Breast epithelium (tissue), 4 donors: Measurements from ENCODE around the gene AGER. TPM values are rescaled to one million over a fixed set of nuclear protein-coding genes. Genes with fewer than 3 reads are reported as not detected.

Experiments used
- DNase-seq, 2 donors: peaks; one replicate each; pipeline ENCODE4 v3.0.0-alpha.2; 2019; ENCODE audit warnings: low spot score in 2 of 2
- H3K27ac ChIP-seq, 2 donors: fragments of 200-600 bp; sonication (generic) in 1 of 2; one replicate each; pipeline ENCODE4 v1.5.1; 2016 to 2019; ENCODE audit warnings: mild to moderate bottlenecking in 1 of 2
- H3K27me3 ChIP-seq, 2 donors: fragments of 200-600 bp; sonication (generic) in 1 of 2; one replicate each; pipeline versions ENCODE4 v1.5.1 to v1.6.0; 2017 to 2019; ENCODE audit warnings: control low read depth in 1 of 2, mild to moderate bottlenecking in 1 of 2
- H3K36me3 ChIP-seq: fragments of 200-600 bp; one replicate; pipeline ENCODE4 v1.5.1; 2019
- H3K4me1 ChIP-seq, 2 donors: fragments of 200-600 bp; sonication (generic); one replicate each; pipeline ENCODE4 v1.5.1; 2016 to 2019; ENCODE audit warnings: control low read depth in 1 of 2
- H3K4me3 ChIP-seq, 3 donors: fragments of 200-600 bp; sonication (generic); 1 replicate in 2 of 3; 2 replicates in 1 of 3; pipeline ENCODE4 v1.5.1; 2016 to 2019; ENCODE audit warnings: mild to moderate bottlenecking in 3 of 3, moderate library complexity in 2 of 3
- H3K9me3 ChIP-seq, 2 donors: fragments of 200-600 bp; sonication (generic) in 1 of 2; one replicate each; pipeline ENCODE4 v1.5.1; 2016 to 2019; ENCODE audit warnings: control low read depth in 1 of 2
- POLR2A ChIP-seq: fragments of 450-650 bp; IDR thresholded peaks from one replicate; pipeline ENCODE4 v1.6.1; 2016; ENCODE audit warnings: antibody characterized with exemption, mild to moderate bottlenecking, moderate library complexity
- POLR2AphosphoS5 ChIP-seq, 3 donors: sonication (generic); formaldehyde crosslinking; IDR thresholded peaks; one replicate each; pipeline ENCODE4 v1.6.1; 2017; ENCODE audit warnings: antibody characterized with exemption in 3 of 3
- intact Hi-C: fragments of 100-400 bp; cut with DNase I; formaldehyde crosslinking; loops from one replicate; pipeline ENCODE4 v1.15.1; 2023; ENCODE audit warnings: low total_unique reads
- total RNA-seq, 3 donors: library from RNA; depleted of rRNA; stranded (reverse); fragments of >200 nt; gene quantifications; one replicate each; pipeline ENCODE4 v1.1.0, GENCODE V29; 2016
- TF ChIP-seq, protein P1 (sequence below), 3 donors: fragments of 450-650 bp; IDR thresholded peaks; one replicate each; pipeline ENCODE4 v1.5.1; 2016 to 2017; ENCODE audit warnings: antibody characterized with exemption in 3 of 3, mild to moderate bottlenecking in 3 of 3, moderate library complexity in 3 of 3

Gene AGER
- total RNA-seq: 1 to 10 TPM; 1.3 to 2.6 (median 1.8) TPM

DNA sequence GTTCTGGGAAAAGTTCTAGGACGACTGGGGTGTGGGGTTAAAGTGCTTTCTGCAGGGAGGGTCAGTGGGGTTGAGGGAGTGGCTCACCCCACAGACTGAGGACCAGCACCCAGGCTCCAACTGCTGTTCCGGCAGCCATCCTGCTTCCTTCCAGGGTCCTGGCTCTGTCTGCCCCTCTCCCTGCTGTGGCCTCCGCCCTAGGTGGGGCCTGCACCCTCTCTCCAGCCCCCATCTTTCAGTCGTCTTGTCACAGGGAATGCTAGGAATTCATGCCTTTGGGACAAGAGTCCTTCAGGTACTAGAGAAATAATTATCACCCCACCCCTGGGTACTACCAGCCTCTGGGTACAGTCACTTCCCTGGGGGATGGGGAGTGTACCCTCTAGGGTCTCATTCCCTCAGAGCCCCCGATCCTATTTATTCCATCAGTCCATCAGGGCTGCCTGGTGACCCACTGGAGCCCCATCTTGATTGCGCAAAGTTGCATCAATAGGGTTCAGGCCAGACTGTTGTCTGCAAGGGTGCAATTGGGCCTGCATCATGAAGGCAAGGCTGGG lies at the start of gene AGER:
Gene AGER, minus strand, starts transcription at position 170 of the 557 bp plus-strand sequence. Its CDS starts 31 bp downstream, at position 139.
- Histone ChIP-seq H3K9me3 (no peaks in the 10 kb centered on the region), H3K27ac (peak within 1 kb of the TSS; percentile 42 to 75), H3K4me3 (no peak within 1 kb of the TSS), H3K36me3 (no peaks in the 10 kb centered on the region), H3K27me3 (no peaks in the 10 kb centered on the region), H3K4me1 (peaks cover 0 to 6% of the 10 kb centered on the region in 2 donors)
- intact Hi-C loops: no loop called here
- TF ChIP-seq POLR2A: no peak
- no peak for TF ChIP-seq POLR2AphosphoS5 (IDR thresholded peaks at IDR 0.05)
- TF ChIP-seq, protein P1, sequence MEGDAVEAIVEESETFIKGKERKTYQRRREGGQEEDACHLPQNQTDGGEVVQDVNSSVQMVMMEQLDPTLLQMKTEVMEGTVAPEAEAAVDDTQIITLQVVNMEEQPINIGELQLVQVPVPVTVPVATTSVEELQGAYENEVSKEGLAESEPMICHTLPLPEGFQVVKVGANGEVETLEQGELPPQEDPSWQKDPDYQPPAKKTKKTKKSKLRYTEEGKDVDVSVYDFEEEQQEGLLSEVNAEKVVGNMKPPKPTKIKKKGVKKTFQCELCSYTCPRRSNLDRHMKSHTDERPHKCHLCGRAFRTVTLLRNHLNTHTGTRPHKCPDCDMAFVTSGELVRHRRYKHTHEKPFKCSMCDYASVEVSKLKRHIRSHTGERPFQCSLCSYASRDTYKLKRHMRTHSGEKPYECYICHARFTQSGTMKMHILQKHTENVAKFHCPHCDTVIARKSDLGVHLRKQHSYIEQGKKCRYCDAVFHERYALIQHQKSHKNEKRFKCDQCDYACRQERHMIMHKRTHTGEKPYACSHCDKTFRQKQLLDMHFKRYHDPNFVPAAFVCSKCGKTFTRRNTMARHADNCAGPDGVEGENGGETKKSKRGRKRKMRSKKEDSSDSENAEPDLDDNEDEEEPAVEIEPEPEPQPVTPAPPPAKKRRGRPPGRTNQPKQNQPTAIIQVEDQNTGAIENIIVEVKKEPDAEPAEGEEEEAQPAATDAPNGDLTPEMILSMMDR (IDR thresholded peaks at IDR 0.05): no peak
- no peak for DNase-seq

DNA sequence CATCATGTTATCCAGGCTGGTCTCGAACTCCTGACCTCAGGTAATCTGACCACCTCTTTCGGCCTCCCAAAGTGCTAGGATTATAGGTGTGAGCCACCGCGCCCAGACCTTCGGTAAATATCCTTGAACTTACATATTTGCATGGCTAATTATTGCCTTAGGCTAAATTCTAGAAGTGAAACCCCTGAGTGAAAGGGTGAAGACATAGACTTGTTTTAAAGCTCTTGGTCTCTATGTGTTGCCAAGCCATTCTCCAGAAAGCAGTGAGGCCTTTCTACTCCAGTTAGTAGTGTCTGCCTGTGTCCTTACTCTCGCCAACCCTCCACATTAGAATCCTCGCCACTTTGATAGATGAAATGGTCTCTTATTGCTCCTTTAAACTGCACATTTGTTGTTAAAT lies 42.4 kb upstream of the AGER start:
- no peak overlapping the region for H3K27ac ChIP-seq
- no peaks in the 10 kb centered on the region for H3K4me1 ChIP-seq
- no peaks in the 10 kb centered on the region for H3K27me3 ChIP-seq
- TF ChIP-seq POLR2A (no peak), POLR2AphosphoS5 (IDR thresholded peaks at IDR 0.05) (no peak)
- TF ChIP-seq, protein P1 (IDR thresholded peaks at IDR 0.05): no peak
- no peaks in the 10 kb centered on the region for H3K36me3 ChIP-seq
- intact Hi-C loops: no loop called here
- H3K4me3 ChIP-seq: no peak overlapping the region
- no peak for DNase-seq
- H3K9me3 ChIP-seq: no peaks in the 10 kb centered on the region

DNA sequence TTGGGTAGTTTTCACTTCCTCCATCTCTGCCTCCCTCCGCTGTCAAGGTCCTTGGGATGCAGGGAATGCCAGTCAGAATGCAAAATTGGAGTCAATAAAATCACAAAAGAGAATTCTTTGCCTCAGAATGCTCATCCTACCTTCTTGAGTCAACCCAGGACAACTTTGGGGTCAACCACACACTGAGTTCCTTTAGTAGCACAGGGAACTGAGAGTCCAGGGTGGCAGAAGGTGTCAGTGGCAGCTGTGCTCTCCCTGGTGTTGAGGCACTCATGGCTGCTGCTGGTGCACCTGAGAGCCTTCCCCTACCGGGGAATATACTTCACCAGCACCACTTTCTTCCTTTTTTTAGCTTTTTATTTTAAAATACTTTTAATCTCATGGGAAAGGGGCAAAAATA lies 40.6 kb upstream of the AGER start:
- no peak for DNase-seq
- peak overlapping the region; percentile 66 to 89 for H3K27ac ChIP-seq
- intact Hi-C loops: no loop called here

GRCh38 chr6:32223258-32224235 lies 39.5 kb upstream of the AGER start, which contains the start of gene NOTCH4:
Gene NOTCH4 (minus strand): TSS chr6:32224067. CDS start chr6:32223928, 139 bp downstream.
- H3K36me3 ChIP-seq: no peaks in the 10 kb centered on the region
- H3K27ac ChIP-seq: peak within 1 kb of the TSS; percentile 66 to 89
- no peak for TF ChIP-seq POLR2A
- TF ChIP-seq, protein P1 (IDR thresholded peaks at IDR 0.05): no peak
- TF ChIP-seq POLR2AphosphoS5 (IDR thresholded peaks at IDR 0.05): no peak
- H3K9me3 ChIP-seq: no peaks in the 10 kb centered on the region
- no peaks in the 10 kb centered on the region for H3K4me1 ChIP-seq
- H3K4me3 ChIP-seq: peak within 1 kb of the TSS; percentile 16 to 57 (median 40)
- no peaks in the 10 kb centered on the region for H3K27me3 ChIP-seq
- intact Hi-C loops: no loop called here
- no peak for DNase-seq

More for the DNA sequence above, 40.6 kb upstream of the AGER start:
- Histone ChIP-seq H3K36me3 (no peaks in the 10 kb centered on the region), H3K4me3 (no peak overlapping the region), H3K27me3 (no peaks in the 10 kb centered on the region), H3K9me3 (no peaks in the 10 kb centered on the region), H3K4me1 (no peaks in the 10 kb centered on the region)
- TF ChIP-seq, protein P1 (IDR thresholded peaks at IDR 0.05): no peak
- no peak for TF ChIP-seq POLR2A
